MCF 10A (cell line): ENCODE data around the gene PDE7B. TPM values are rescaled to one million over a fixed set of nuclear protein-coding genes. Genes with fewer than 3 reads are reported as not detected.

Experiments
- BruUV-seq: library from RNA; stranded (reverse); fragments of 400-500 nt; replicated peaks from 2 replicates; lab custom pipeline; 2021; lab: Mats Ljungman, UMichigan
- CTCF ChIA-PET: fragments of 300-600 bp; sonication (Branson Sonifier 250); formaldehyde crosslinking; extraction: SDS; loops from one replicate; lab custom pipeline; 2021; ENCODE audit warnings: antibody characterized with exemption, inconsistent platforms; lab: Yijun Ruan, JAX
- POLR2A ChIA-PET: fragments of 300-600, 350-650 bp; sonication (Branson Sonifier 250); formaldehyde crosslinking; extraction: SDS; loops from one replicate; lab custom pipeline; 2020; ENCODE audit warnings: antibody characterized with exemption, inconsistent platforms; lab: Yijun Ruan, JAX
- DNase-seq: peaks from one replicate; pipeline ENCODE4 v3.0.0-alpha.2; 2018; ENCODE audit not compliant: unreplicated experiment
- H3K27ac Mint-ChIP-seq: one replicate; pipeline ENCODE4 v1.8.0; 2022; ENCODE audit warnings: mild to moderate bottlenecking, low read depth, mixed read lengths; ENCODE audit not compliant: unreplicated experiment
- H3K27me3 Mint-ChIP-seq: one replicate; pipeline ENCODE4 v1.8.0; 2022; ENCODE audit warnings: mixed read lengths; ENCODE audit not compliant: insufficient read depth, unreplicated experiment
- H3K36me3 Mint-ChIP-seq: one replicate; pipeline ENCODE4 v1.8.0; 2022; ENCODE audit warnings: mild to moderate bottlenecking, moderate library complexity, mixed read lengths; ENCODE audit not compliant: insufficient read depth, unreplicated experiment
- H3K4me1 Mint-ChIP-seq: one replicate; pipeline ENCODE4 v1.8.0; 2022; ENCODE audit warnings: mixed read lengths; ENCODE audit not compliant: insufficient read depth, unreplicated experiment
- H3K4me3 Mint-ChIP-seq: one replicate; pipeline ENCODE4 v1.8.0; 2022; ENCODE audit warnings: mild to moderate bottlenecking, moderate library complexity, mixed read lengths; ENCODE audit not compliant: unreplicated experiment
- H3K9me3 Mint-ChIP-seq: one replicate; pipeline ENCODE4 v1.8.0; 2022; ENCODE audit warnings: mixed read lengths; ENCODE audit not compliant: unreplicated experiment
- CTCF ChIP-seq: fragments of 200-600 bp; IDR thresholded peaks from one replicate; pipeline ENCODE4 v1.8.0; 2022; ENCODE audit warnings: antibody characterized with exemption, mild to moderate bottlenecking; ENCODE audit not compliant: unreplicated experiment
- intact Hi-C: fragments of 100-400 bp; cut with micrococcal nuclease; formaldehyde crosslinking; loops from 2 replicates; pipeline ENCODE4 v1.14.1; 2022
- total RNA-seq: library from RNA; stranded (reverse); gene quantifications from 2 replicates; pipeline ENCODE4 v1.2.3, GENCODE V29; 2022

Gene PDE7B
- total RNA-seq, 1 experiment from 2014 or later, result 1.4 TPM

- DNase-seq, result no peak
- ChIA-PET POLR2A (no interaction called here), CTCF (interaction anchor here (1.4 kb wide), 1 partner anchor 20 kb away, joined by 3 read pairs; no protein-coding TSS in a partner anchor)
- no peak for TF ChIP-seq CTCF
- Mint-ChIP-seq H3K9me3 (no peaks in the 10 kb centered on the region), H3K4me3 (no peak overlapping the region), H3K4me1 (no peaks in the 10 kb centered on the region), H3K36me3 (no peaks in the 10 kb centered on the region), H3K27ac (no peak overlapping the region), H3K27me3 (no peaks in the 10 kb centered on the region)
- intact Hi-C loops, result no loop called here
- BruUV-seq, result no TSS peak
Measured at GRCh38 chr6:136173519-136174507, 322.3 kb downstream of the PDE7B start.

DNA sequence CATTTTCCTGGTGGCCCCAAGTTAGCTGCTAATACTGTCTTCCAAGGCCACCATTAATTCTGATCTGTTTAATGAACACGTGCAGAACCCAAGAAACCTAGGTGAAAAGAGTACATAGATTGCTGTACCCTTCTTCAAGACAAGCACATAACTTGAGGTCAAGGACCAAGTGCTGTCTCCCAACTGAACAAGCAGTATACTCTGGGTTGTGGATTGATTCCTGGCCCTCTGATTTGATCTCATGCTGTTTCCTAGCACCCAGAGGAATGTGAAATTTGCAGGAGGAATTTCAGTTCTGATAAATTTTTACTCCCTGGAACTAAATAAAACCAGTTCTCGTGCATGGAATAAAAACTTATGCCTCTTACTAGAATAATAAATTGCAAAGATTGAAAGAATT is 323.0 kb downstream of the PDE7B start:
- no peak overlapping the region for H3K27ac Mint-ChIP-seq
- BruUV-seq, result no TSS peak
- TF ChIP-seq CTCF, result no peak
- no peaks in the 10 kb centered on the region for H3K36me3 Mint-ChIP-seq
- intact Hi-C loops, result no loop called here
- DNase-seq, result no peak
- no peaks in the 10 kb centered on the region for H3K27me3 Mint-ChIP-seq
- no peaks in the 10 kb centered on the region for H3K4me1 Mint-ChIP-seq
- CTCF ChIA-PET, result interaction anchor here (1.4 kb wide), 1 partner anchor 19 kb away, joined by 3 read pairs; no protein-coding TSS in a partner anchor
- H3K4me3 Mint-ChIP-seq, result no peak overlapping the region
- POLR2A ChIA-PET, result no interaction called here
- H3K9me3 Mint-ChIP-seq, result no peaks in the 10 kb centered on the region

DNA sequence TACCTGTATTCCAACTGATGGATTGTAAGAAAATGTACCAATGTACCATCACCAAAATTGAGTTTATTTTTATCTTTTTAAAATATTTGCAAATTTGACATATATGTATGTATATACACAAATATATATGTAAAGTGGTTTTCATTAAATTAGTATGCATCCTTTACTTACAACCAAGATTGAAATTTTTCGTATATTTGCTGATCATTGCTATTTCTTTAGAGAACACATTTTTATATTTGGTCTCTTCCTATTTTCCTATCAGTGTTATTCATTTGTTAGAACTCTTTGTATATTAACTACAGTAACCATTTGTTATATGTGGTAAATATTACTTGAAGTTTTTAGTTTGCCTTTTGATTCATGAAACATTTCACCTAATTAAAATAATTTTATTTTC is 324.4 kb downstream of the PDE7B start:
- no peak overlapping the region for H3K27ac Mint-ChIP-seq
- POLR2A ChIA-PET, result no interaction called here

More for the DNA sequence above, 324.4 kb downstream of the PDE7B start:
- DNase-seq, result no peak
- CTCF ChIA-PET, result no interaction called here
- Mint-ChIP-seq H3K27me3 (no peaks in the 10 kb centered on the region), H3K9me3 (no peaks in the 10 kb centered on the region), H3K4me3 (no peak overlapping the region), H3K36me3 (no peaks in the 10 kb centered on the region), H3K4me1 (no peaks in the 10 kb centered on the region)
- no TSS peak for BruUV-seq
- TF ChIP-seq CTCF, result no peak
- intact Hi-C loops, result no loop called here
